NCI-H510A treated with DMSO at 0.1 percent for 48 hours (cell line): ENCODE measurements around the gene KAT5.
"Not testable (repeated sequence)": the region's sequence is repeated elsewhere in the genome, so short reads cannot be mapped to it uniquely, and the experiment has no call there.

Source experiments
- DNase-seq: peaks from one replicate; lab custom pipeline; 2025; lab: John Stamatoyannopoulos, UW

The KAT5 gene

GRCh38 chr11:65709661-65710060 is 2.4 kb upstream of the KAT5 start:
- DNase-seq = no peak

GRCh38 chr11:65710421-65710820 is 1.6 kb upstream of the KAT5 start:
- DNase-seq = no peak

- no peak for DNase-seq
Observed at GRCh38 chr11:65712633-65713076, 603 bp downstream of the KAT5 start.

GRCh38 chr11:65713212-65713969 is 1.3 kb downstream of the KAT5 start:
- DNase-seq = no peak

GRCh38 chr11:65714433-65714832 is 2.4 kb downstream of the KAT5 start:
- no peak for DNase-seq

- DNase-seq = no peak
Observed at GRCh38 chr11:65716302-65716701, 4.2 kb downstream of the KAT5 start.

GRCh38 chr11:65716774-65717405 is 4.8 kb downstream of the KAT5 start:
- no peak for DNase-seq

GRCh38 chr11:65717906-65718305 is 5.9 kb downstream of the KAT5 start:
- DNase-seq = no peak

- no peak for DNase-seq
Observed at GRCh38 chr11:65718531-65718930, 6.5 kb downstream of the KAT5 start.

GRCh38 chr11:65718964-65719492 is 7.0 kb downstream of the KAT5 start:
- no peak for DNase-seq

- no peak for DNase-seq
Observed at GRCh38 chr11:65719871-65720210, 7.8 kb downstream of the KAT5 start.

- peak; percentile 67 for DNase-seq
Observed at GRCh38 chr11:65720211-65720934, 8.3 kb downstream of the KAT5 start, which contains the start of gene RNASEH2C. Gene RNASEH2C (minus strand): TSS chr11:65720798. CDS start chr11:65720758, 40 bp downstream.

GRCh38 chr11:65722261-65722660 is 10.2 kb downstream of the KAT5 start:
- DNase-seq = no peak

GRCh38 chr11:65726660-65727059 is 14.6 kb downstream of the KAT5 start:
- DNase-seq = no peak

GRCh38 chr11:65727865-65728264 is 15.8 kb downstream of the KAT5 start:
- DNase-seq = no peak

GRCh38 chr11:65730461-65730860 is 18.4 kb downstream of the KAT5 start:
- no peak for DNase-seq

GRCh38 chr11:65735111-65735510 is 23.1 kb downstream of the KAT5 start:
- DNase-seq = not testable (repeated sequence)

- no peak for DNase-seq
Observed at GRCh38 chr11:65736810-65737209, 24.8 kb downstream of the KAT5 start.

GRCh38 chr11:65739022-65739421 is 27.0 kb downstream of the KAT5 start:
- DNase-seq = no peak

GRCh38 chr11:65741185-65741584 is 29.1 kb downstream of the KAT5 start:
- DNase-seq = no peak

GRCh38 chr11:65742353-65742752 is 30.3 kb downstream of the KAT5 start:
- no peak for DNase-seq

GRCh38 chr11:65743681-65744025 is 31.6 kb downstream of the KAT5 start:
- no peak for DNase-seq
